BE2C (cell line): ENCODE measurements around the gene MAGI1.

ENCODE experiments used
- DNase-seq: peaks from one replicate; pipeline ENCODE4 v3.0.0-alpha.2; 2020
- H3K27me3 ChIP-seq: fragments of 250-450 bp; sonication (Bioruptor Pico); 2 replicates; pipeline ENCODE4 v1.5.1; 2020; ENCODE audit warnings: mild to moderate bottlenecking
- H3K36me3 ChIP-seq: fragments of 250-450 bp; sonication (Bioruptor Pico); 2 replicates; pipeline ENCODE4 v1.5.1; 2020; ENCODE audit warnings: mild to moderate bottlenecking
- H3K4me1 ChIP-seq: fragments of 250-450 bp; sonication (Bioruptor Pico); 2 replicates; pipeline ENCODE4 v1.5.1; 2020
- H3K4me3 ChIP-seq: 2 replicates; pipeline ENCODE4 v1.5.1; 2011; ENCODE audit warnings: low read depth, low read length
- H3K9me3 ChIP-seq: fragments of 250-450 bp; sonication (Bioruptor Pico); 2 replicates; pipeline ENCODE4 v1.5.1; 2020
- TF ChIP-seq, protein P1 (sequence below): IDR thresholded peaks from 2 replicates; pipeline ENCODE4 v1.5.1; 2012; ENCODE audit warnings: mild to moderate bottlenecking, low read depth, low read length

MAGI1 gene

DNA sequence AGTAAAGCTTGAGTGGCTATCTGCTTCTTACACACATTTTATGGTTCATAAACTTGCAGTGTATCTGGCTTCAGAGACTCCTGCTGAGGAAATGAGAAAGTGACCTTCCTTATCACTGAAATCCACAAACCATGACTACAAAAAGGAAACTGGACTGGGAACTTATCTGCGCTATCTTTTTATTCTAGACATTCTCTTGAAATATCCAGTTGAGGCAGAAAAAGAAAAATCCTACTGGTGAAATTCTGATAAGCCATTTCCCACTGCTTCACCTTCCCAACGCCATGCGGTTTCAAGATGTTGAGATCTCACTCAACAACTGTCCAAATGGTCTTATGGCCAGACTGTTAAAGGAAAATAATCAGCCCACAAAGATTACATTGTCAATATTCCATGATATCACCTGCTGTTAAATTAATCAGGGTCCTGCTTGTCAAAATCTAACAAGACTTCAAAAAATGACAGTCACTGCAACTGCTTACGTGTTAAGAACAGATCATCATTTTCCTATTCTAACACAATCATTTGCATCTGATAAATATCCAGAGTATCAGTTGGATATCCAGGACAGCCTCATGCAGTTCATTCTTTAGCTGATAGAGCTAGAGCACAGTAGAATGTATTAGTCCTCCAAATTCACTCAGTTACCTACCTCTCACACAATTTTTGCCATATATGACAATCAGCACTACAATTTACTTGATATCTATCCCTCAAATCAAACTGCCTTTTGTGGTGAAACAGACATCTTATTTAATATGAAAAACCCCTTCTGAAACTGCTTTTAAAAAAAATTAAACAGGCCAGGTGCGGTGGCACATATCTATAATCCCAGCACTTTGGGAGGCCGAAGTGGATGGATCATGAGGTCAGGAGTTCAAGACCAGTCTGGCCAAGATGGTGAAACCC is 538.1 kb downstream of the MAGI1 start:
- TF ChIP-seq, protein P1, sequence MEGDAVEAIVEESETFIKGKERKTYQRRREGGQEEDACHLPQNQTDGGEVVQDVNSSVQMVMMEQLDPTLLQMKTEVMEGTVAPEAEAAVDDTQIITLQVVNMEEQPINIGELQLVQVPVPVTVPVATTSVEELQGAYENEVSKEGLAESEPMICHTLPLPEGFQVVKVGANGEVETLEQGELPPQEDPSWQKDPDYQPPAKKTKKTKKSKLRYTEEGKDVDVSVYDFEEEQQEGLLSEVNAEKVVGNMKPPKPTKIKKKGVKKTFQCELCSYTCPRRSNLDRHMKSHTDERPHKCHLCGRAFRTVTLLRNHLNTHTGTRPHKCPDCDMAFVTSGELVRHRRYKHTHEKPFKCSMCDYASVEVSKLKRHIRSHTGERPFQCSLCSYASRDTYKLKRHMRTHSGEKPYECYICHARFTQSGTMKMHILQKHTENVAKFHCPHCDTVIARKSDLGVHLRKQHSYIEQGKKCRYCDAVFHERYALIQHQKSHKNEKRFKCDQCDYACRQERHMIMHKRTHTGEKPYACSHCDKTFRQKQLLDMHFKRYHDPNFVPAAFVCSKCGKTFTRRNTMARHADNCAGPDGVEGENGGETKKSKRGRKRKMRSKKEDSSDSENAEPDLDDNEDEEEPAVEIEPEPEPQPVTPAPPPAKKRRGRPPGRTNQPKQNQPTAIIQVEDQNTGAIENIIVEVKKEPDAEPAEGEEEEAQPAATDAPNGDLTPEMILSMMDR, result no peak
- no peak for DNase-seq

DNA sequence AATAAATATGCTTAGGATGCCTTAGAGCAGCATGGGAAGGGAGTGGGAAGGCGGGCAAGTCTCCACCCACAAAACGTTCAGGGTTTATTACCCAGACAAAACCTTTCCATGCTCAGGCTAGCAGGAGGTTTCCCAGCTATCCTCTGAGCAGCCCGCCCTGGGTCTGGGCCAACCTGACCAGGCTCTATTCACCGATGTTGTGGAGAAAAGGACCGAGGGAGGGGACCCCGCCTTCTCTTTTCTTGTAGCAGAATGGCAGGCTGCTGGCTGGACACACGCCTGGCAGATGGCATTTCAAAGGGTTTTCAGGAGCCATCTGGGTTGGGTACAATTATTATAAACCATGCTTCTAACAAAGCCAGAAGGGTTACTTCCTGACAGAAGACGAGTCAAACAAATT is 540.9 kb downstream of the MAGI1 start:
- Histone ChIP-seq H3K4me3 (peak overlapping the region; percentile 3; the same call in 1 of the 2 replicates), H3K9me3 (no peaks in the 10 kb centered on the region), H3K4me1 (peaks cover 10% of the 10 kb centered on the region), H3K36me3 (no peaks in the 10 kb centered on the region), H3K27me3 (no peaks in the 10 kb centered on the region)
- TF ChIP-seq, protein P1, result no peak
- DNase-seq, result peak; percentile 70

More for the DNA sequence above, 538.1 kb downstream of the MAGI1 start:
- H3K36me3 ChIP-seq, result no peaks in the 10 kb centered on the region
- no peaks in the 10 kb centered on the region for H3K27me3 ChIP-seq
- H3K4me3 ChIP-seq, result no peak overlapping the region
- H3K4me1 ChIP-seq, result peaks cover 10% of the 10 kb centered on the region
- no peaks in the 10 kb centered on the region for H3K9me3 ChIP-seq

DNA sequence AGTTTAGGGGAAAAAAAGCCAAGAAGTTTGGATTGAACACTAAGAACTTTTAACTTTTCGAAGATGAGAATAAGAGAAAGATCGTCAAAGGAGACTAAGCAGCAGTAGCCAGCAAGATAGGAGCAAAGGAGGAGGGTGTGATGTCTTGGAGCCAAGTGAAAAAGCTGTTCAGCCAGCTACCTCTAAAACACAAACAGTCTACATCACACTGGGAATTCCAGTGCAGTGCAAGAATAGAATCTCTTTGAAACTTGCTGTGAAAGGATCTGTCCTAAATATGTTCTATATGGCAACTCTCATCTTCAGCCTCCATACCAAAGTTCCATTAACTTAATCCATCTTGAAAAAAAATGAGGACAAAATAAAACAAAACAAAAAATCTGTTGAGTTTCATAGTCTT is 541.5 kb downstream of the MAGI1 start:
- Histone ChIP-seq H3K27me3 (no peaks in the 10 kb centered on the region), H3K4me3 (no peak overlapping the region), H3K9me3 (no peaks in the 10 kb centered on the region; the same call in 1 of the 2 replicates)

GRCh38 chr3:65493938-65494337 is 544.8 kb downstream of the MAGI1 start:
- Histone ChIP-seq H3K4me3 (no peak overlapping the region), H3K9me3 (no peaks in the 10 kb centered on the region; the same call in 1 of the 2 replicates), H3K36me3 (no peaks in the 10 kb centered on the region; the same call in 1 of the 2 replicates), H3K27me3 (no peaks in the 10 kb centered on the region), H3K4me1 (no peaks in the 10 kb centered on the region; the same call in 1 of the 2 replicates)
- TF ChIP-seq, protein P1, result no peak
- no peak for DNase-seq

More for the DNA sequence above, 541.5 kb downstream of the MAGI1 start:
- H3K4me1 ChIP-seq, result peaks cover 10% of the 10 kb centered on the region
- DNase-seq, result no peak
- no peaks in the 10 kb centered on the region for H3K36me3 ChIP-seq
- TF ChIP-seq, protein P1, result no peak

GRCh38 chr3:65493371-65493882 is 545.3 kb downstream of the MAGI1 start:
- H3K27me3 ChIP-seq, result no peaks in the 10 kb centered on the region
- no peaks in the 10 kb centered on the region; the same call in 1 of the 2 replicates for H3K36me3 ChIP-seq
- no peak for DNase-seq
- TF ChIP-seq, protein P1, result no peak
- no peaks in the 10 kb centered on the region; the same call in 1 of the 2 replicates for H3K4me1 ChIP-seq
- no peak overlapping the region for H3K4me3 ChIP-seq
- H3K9me3 ChIP-seq, result no peaks in the 10 kb centered on the region; the same call in 1 of the 2 replicates
